B cell (primary cell): ENCODE data around the gene GRID1. TPM values are rescaled to one million over a fixed set of nuclear protein-coding genes. Genes with fewer than 3 reads are reported as not detected.

ENCODE experiments used
- ATAC-seq: fragments of 200-7000 bp; cut with Tn5 transposase; one replicate; pipeline ENCODE4 v1.10.0; 2021; ENCODE audit warnings: low read depth, mild to moderate bottlenecking, moderate number of reproducible peaks, moderate library complexity
- CTCF ChIA-PET: fragments of 350-600 bp; sonication (Branson Sonifier 250); formaldehyde crosslinking; loops from one replicate; lab custom pipeline; 2021; ENCODE audit warnings: antibody characterized with exemption, inconsistent platforms; lab: Charles Lee
- POLR2A ChIA-PET: fragments of 350-600 bp; sonication (Branson Sonifier 250); formaldehyde crosslinking; loops from one replicate; lab custom pipeline; 2021; ENCODE audit warnings: antibody characterized with exemption; lab: Charles Lee
- DNase-seq: peaks from one replicate; pipeline ENCODE4 v3.0.0; 2013
- H2AFZ ChIP-seq: 2 replicates; pipeline ENCODE4 v1.6.1; 2012; ENCODE audit warnings: mild to moderate bottlenecking, low read depth, low read length; ENCODE audit not compliant: insufficient read depth, poor library complexity, severe bottlenecking
- H3K27ac ChIP-seq, 2 donors: 1 replicate in 1 of 2; 2 replicates in 1 of 2; pipeline ENCODE4 v1.5.1; 2012 to 2013; ENCODE audit warnings: low read length in 2 of 2, mild to moderate bottlenecking in 2 of 2, moderate library complexity in 1 of 2
- H3K27me3 ChIP-seq, 4 experiments: fragments of 200-600 bp in 1 of 4; sonication (generic) in 1 of 4; replicated peaks in 1 of 4; 1 replicate in 2 of 4; 2 replicates in 2 of 4; pipeline versions ENCODE4 v1.6.1 to v1.7.0; 2013 to 2016; ENCODE audit warnings: low read length in 3 of 4, mild to moderate bottlenecking in 2 of 4, mixed read lengths in 1 of 4, moderate library complexity in 1 of 4; ENCODE audit not compliant: insufficient read depth in 4 of 4, control insufficient read depth in 3 of 4; ENCODE audit errors: control extremely low read depth in 1 of 4
- H3K36me3 ChIP-seq, 2 experiments: replicated peaks in 1 of 2; 1 replicate in 1 of 2; 2 replicates in 1 of 2; pipeline versions ENCODE4 v1.6.1 to v1.7.1; 2013; ENCODE audit warnings: low read length in 1 of 2; ENCODE audit not compliant: insufficient read depth in 2 of 2, control insufficient read depth in 1 of 2; ENCODE audit errors: control extremely low read depth in 1 of 2, extremely low read depth in 1 of 2
- H3K4me1 ChIP-seq, 2 donors: fragments of 200-600 bp in 1 of 2; sonication (generic) in 1 of 2; 1 replicate in 1 of 2; 2 replicates in 1 of 2; pipeline versions ENCODE4 v1.5.1 to v1.6.1; 2013 to 2017; ENCODE audit warnings: low read length in 2 of 2; ENCODE audit not compliant: control insufficient read depth in 2 of 2, insufficient read depth in 2 of 2
- H3K4me2 ChIP-seq: replicated peaks from 2 replicates; pipeline ENCODE3; 2012; ENCODE audit warnings: mild to moderate bottlenecking, low read depth, low read length; ENCODE audit not compliant: poor library complexity, severe bottlenecking
- H3K4me3 ChIP-seq, 5 experiments: fragments of 200-600 bp in 1 of 5; sonication (generic) in 1 of 5; 1 replicate in 3 of 5; 2 replicates in 2 of 5; pipeline versions ENCODE4 v1.5.1 to v1.7.0; 2011 to 2016; ENCODE audit warnings: low read length in 4 of 5, mild to moderate bottlenecking in 4 of 5, low read depth in 2 of 5, control low read depth in 1 of 5, moderate library complexity in 1 of 5; ENCODE audit not compliant: insufficient read depth in 1 of 5; ENCODE audit errors: control extremely low read depth in 1 of 5, extremely low read depth in 1 of 5
- H3K79me2 ChIP-seq: fragments of 200-600 bp; sonication (generic); one replicate; pipeline ENCODE4 v1.6.0; 2016; ENCODE audit warnings: low read length; ENCODE audit not compliant: control insufficient read depth, insufficient read depth
- H3K9ac ChIP-seq: fragments of 200-600 bp; sonication (generic); 2 replicates; pipeline ENCODE4 v1.6.1; 2017; ENCODE audit warnings: mild to moderate bottlenecking, low read length, moderate library complexity
- H3K9me3 ChIP-seq, 3 donors: one replicate each; pipeline versions ENCODE4 v1.6.1 to v1.7.1; 2013; ENCODE audit warnings: low read length in 2 of 3; ENCODE audit not compliant: control insufficient read depth in 2 of 3, insufficient read depth in 1 of 3; ENCODE audit errors: control extremely low read depth in 1 of 3
- H4K20me1 ChIP-seq: 2 replicates; pipeline ENCODE4 v1.6.0; 2012; ENCODE audit warnings: mild to moderate bottlenecking, low read length; ENCODE audit not compliant: insufficient read depth, control insufficient read depth, poor library complexity, severe bottlenecking
- H3K27ac Mint-ChIP-seq: one replicate; pipeline ENCODE4 v1.8.0; 2021; ENCODE audit warnings: mixed read lengths
- H3K27me3 Mint-ChIP-seq: one replicate; pipeline ENCODE4 v1.8.0; 2021; ENCODE audit warnings: mixed read lengths
- H3K4me1 Mint-ChIP-seq: one replicate; pipeline ENCODE4 v1.8.0; 2021; ENCODE audit warnings: mixed read lengths
- H3K4me3 Mint-ChIP-seq: one replicate; pipeline ENCODE4 v1.8.0; 2021; ENCODE audit warnings: mixed read lengths
- H3K9me3 Mint-ChIP-seq: one replicate; pipeline ENCODE4 v1.8.0; 2022; ENCODE audit warnings: mixed read lengths; ENCODE audit not compliant: insufficient read depth
- CTCF ChIP-seq: fragments of 200-600 bp; IDR thresholded peaks from one replicate; pipeline ENCODE4 v1.8.0; 2022; ENCODE audit warnings: antibody characterized with exemption, mild to moderate bottlenecking
- EZH2 ChIP-seq: IDR thresholded peaks from 2 replicates; pipeline ENCODE4 v1.6.1; 2012; ENCODE audit warnings: borderline replicate concordance, low read depth, mild to moderate bottlenecking, moderate library complexity, low read length; ENCODE audit not compliant: insufficient read depth, poor library complexity, severe bottlenecking
- WGBS: methylation state at CpG from one replicate; pipeline ENCODE4 v1.1.5; 2013; ENCODE audit warnings: missing lambda C conversion rate; ENCODE audit not compliant: insufficient coverage; 5-methylcytosine and 5-hydroxymethylcytosine counted together
- intact Hi-C: fragments of 100-400 bp; cut with micrococcal nuclease; formaldehyde crosslinking; loops from one replicate; pipeline ENCODE4 v1.10.0; 2022
- polyA plus RNA-seq: library from polyadenylated mRNA; depleted of rRNA; stranded (reverse); fragments of >200 nt; gene quantifications from 2 replicates; pipeline ENCODE4 v1.2.3, GENCODE V29; 2012
- total RNA-seq, 2 donors: library from RNA; stranded (reverse); fragments of 120-200 nt in 1 of 2; gene quantifications; 1 replicate in 1 of 2; 2 replicates in 1 of 2; pipeline versions ENCODE4 v1.2.3 to v1.2.4, GENCODE V29; 2013 to 2022

GRID1 gene
- total and polyA plus RNA-seq, 2 donors (not counting 1 experiment from before 2014, with no cell fraction given), result not detected

- POLR2A ChIA-PET, result interaction anchor here (0.6 kb wide), 1 partner anchor 16 kb away, joined by 4 read pairs; no protein-coding TSS in a partner anchor
- intact Hi-C loops, result no loop called here
These were observed 51.7 kb downstream of the GRID1 start for GRCh38 chr10:86314616-86315548.

More at GRCh38 chr10:86314616-86315548, 51.7 kb downstream of the GRID1 start:
- Mint-ChIP-seq H3K9me3 (no peaks in the 10 kb centered on the region), H3K4me1 (no peaks in the 10 kb centered on the region), H3K27ac (no peak overlapping the region), H3K4me3 (no peak overlapping the region), H3K27me3 (peaks cover 29% of the 10 kb centered on the region)
- Histone ChIP-seq H3K36me3 (no peaks in the 10 kb centered on the region), H3K79me2 (no peaks in the 10 kb centered on the region), H3K4me3 (no peak overlapping the region), H3K4me2 (no peak overlapping the region), H3K9ac (no peak overlapping the region), H2AFZ (no peak overlapping the region), H3K4me1 (no peaks in the 10 kb centered on the region), H3K9me3 (peaks cover 0 to 4% (median 0%) of the 10 kb centered on the region in 3 donors), H3K27me3 (peaks cover 0 to 5% (median 0%) of the 10 kb centered on the region in 4 experiments), H4K20me1 (no peaks in the 10 kb centered on the region), H3K27ac (no peak overlapping the region)
- TF ChIP-seq EZH2 (no peak), CTCF (no peak)
- ATAC-seq (no peak), DNase-seq (no peak)
- CTCF ChIA-PET, result no interaction called here
- WGBS, result 78% methylated on average over 7 of the region's 7 CpGs
